Calu3 (cell line): ENCODE data around the gene ENDOD1. TPM values are rescaled to one million over a fixed set of nuclear protein-coding genes. Genes with fewer than 3 reads are reported as not detected.

Experiments
- BruUV-seq: library from RNA; stranded (reverse); fragments of 400-500 nt; replicated peaks from 2 replicates; lab custom pipeline; 2021; lab: Mats Ljungman, UMichigan
- CTCF ChIA-PET: fragments of 300-600 bp; sonication (Branson Sonifier 250); formaldehyde crosslinking; loops from one replicate; lab custom pipeline; 2022; ENCODE audit warnings: antibody characterized with exemption; lab: Charles Lee
- DNase-seq: peaks from one replicate; pipeline ENCODE4 v3.0.0; 2022
- H3K27ac Mint-ChIP-seq: one replicate; pipeline ENCODE4 v1.8.0; 2022; ENCODE audit warnings: mixed read lengths; ENCODE audit not compliant: unreplicated experiment
- H3K27me3 Mint-ChIP-seq: one replicate; pipeline ENCODE4 v1.8.0; 2022; ENCODE audit warnings: mixed read lengths; ENCODE audit not compliant: unreplicated experiment
- H3K36me3 Mint-ChIP-seq: one replicate; pipeline ENCODE4 v1.8.0; 2022; ENCODE audit warnings: mild to moderate bottlenecking, moderate library complexity, mixed read lengths; ENCODE audit not compliant: insufficient read depth, unreplicated experiment
- H3K4me1 Mint-ChIP-seq: one replicate; pipeline ENCODE4 v1.8.0; 2022; ENCODE audit warnings: mild to moderate bottlenecking, low read depth, mixed read lengths; ENCODE audit not compliant: unreplicated experiment
- H3K4me3 Mint-ChIP-seq: one replicate; pipeline ENCODE4 v1.8.0; 2022; ENCODE audit warnings: mild to moderate bottlenecking, low read depth, moderate library complexity, mixed read lengths; ENCODE audit not compliant: unreplicated experiment
- H3K9me3 Mint-ChIP-seq: one replicate; pipeline ENCODE4 v1.8.0; 2022; ENCODE audit warnings: low read depth, mixed read lengths; ENCODE audit not compliant: unreplicated experiment
- CTCF ChIP-seq: fragments of 200-600 bp; IDR thresholded peaks from one replicate; pipeline ENCODE4 v1.8.0; 2022; ENCODE audit warnings: antibody characterized with exemption; ENCODE audit not compliant: unreplicated experiment
- intact Hi-C: fragments of 100-400 bp; cut with micrococcal nuclease; formaldehyde crosslinking; loops from one replicate; pipeline ENCODE4 v1.10.0; 2022; ENCODE audit not compliant: unreplicated experiment
- total RNA-seq: library from RNA; stranded (reverse); gene quantifications from 2 replicates; pipeline ENCODE4 v1.2.3, GENCODE V29; 2022

Gene ENDOD1
- total RNA-seq, 1 experiment from 2014 or later, result 29.4 TPM

- peaks cover 7% of the 10 kb centered on the region for H3K4me1 Mint-ChIP-seq
- no peak overlapping the region for H3K4me3 Mint-ChIP-seq
- DNase-seq, result no peak
- no peaks in the 10 kb centered on the region for H3K9me3 Mint-ChIP-seq
- no peak for TF ChIP-seq CTCF
- BruUV-seq, result no TSS peak
- intact Hi-C loops, result no loop called here
- H3K36me3 Mint-ChIP-seq, result peaks cover 5% of the 10 kb centered on the region
- CTCF ChIA-PET, result interaction anchor here (0.6 kb wide), 1 partner anchor 21 kb away, joined by 3 read pairs; no protein-coding TSS in a partner anchor
- H3K27me3 Mint-ChIP-seq, result no peaks in the 10 kb centered on the region
- no peak overlapping the region for H3K27ac Mint-ChIP-seq
Observed at GRCh38 chr11:95142431-95142830, 52.8 kb downstream of the ENDOD1 start.

GRCh38 chr11:95143106-95143681 lies 53.5 kb downstream of the ENDOD1 start:
- CTCF ChIA-PET, result interaction anchor here (0.6 kb wide), 1 partner anchor 22 kb away, joined by 3 read pairs; no protein-coding TSS in a partner anchor
- no peak for DNase-seq
- Mint-ChIP-seq H3K27ac (no peak overlapping the region), H3K4me1 (peaks cover 14% of the 10 kb centered on the region), H3K9me3 (no peaks in the 10 kb centered on the region), H3K36me3 (peaks cover 5% of the 10 kb centered on the region), H3K27me3 (no peaks in the 10 kb centered on the region), H3K4me3 (no peak overlapping the region)
- BruUV-seq, result no TSS peak
- TF ChIP-seq CTCF, result no peak
- intact Hi-C loops, result no loop called here

GRCh38 chr11:95144313-95145235 lies 54.9 kb downstream of the ENDOD1 start:
- no peaks in the 10 kb centered on the region for H3K9me3 Mint-ChIP-seq
- DNase-seq, result no peak
- no TSS peak for BruUV-seq
- CTCF ChIA-PET, result no interaction called here
- H3K27ac Mint-ChIP-seq, result no peak overlapping the region
- H3K4me3 Mint-ChIP-seq, result no peak overlapping the region
- intact Hi-C loops, result loop anchor here (5.0 kb wide), 1 partner anchor 167 kb away; no protein-coding TSS in a partner anchor
- peaks cover 8% of the 10 kb centered on the region for H3K36me3 Mint-ChIP-seq
- peaks cover 28% of the 10 kb centered on the region for H3K4me1 Mint-ChIP-seq
- no peak for TF ChIP-seq CTCF
- H3K27me3 Mint-ChIP-seq, result no peaks in the 10 kb centered on the region

GRCh38 chr11:95145430-95146060 lies 55.9 kb downstream of the ENDOD1 start:
- Mint-ChIP-seq H3K27ac (no peak overlapping the region), H3K4me1 (peaks cover 34% of the 10 kb centered on the region), H3K4me3 (no peak overlapping the region), H3K9me3 (no peaks in the 10 kb centered on the region), H3K27me3 (no peaks in the 10 kb centered on the region), H3K36me3 (peaks cover 18% of the 10 kb centered on the region)
- CTCF ChIA-PET, result no interaction called here
- no TSS peak for BruUV-seq
- DNase-seq, result no peak
- intact Hi-C loops, result loop anchor here (5.0 kb wide), 1 partner anchor 168 kb away; no protein-coding TSS in a partner anchor
- no peak for TF ChIP-seq CTCF
